Fibroblast of lung (primary cell): ENCODE results near the gene SELENBP1. TPM values are rescaled to one million over a fixed set of nuclear protein-coding genes. Genes with fewer than 3 reads are reported as not detected.

Source experiments
- DNase-seq, 2 donors: peaks; one replicate each; pipeline versions ENCODE4 v3.0.0 to v3.0.0-alpha.2; 2010; ENCODE audit warnings: low read depth in 2 of 2
- H2AFZ ChIP-seq: 2 replicates; pipeline ENCODE4 v1.5.1; 2012; ENCODE audit warnings: low read length, control low read depth, inconsistent platforms
- H3K27ac ChIP-seq: 2 replicates; pipeline ENCODE4 v1.5.1; 2011; ENCODE audit warnings: low read length, control low read depth; ENCODE audit not compliant: insufficient read depth
- H3K27me3 ChIP-seq: 2 replicates; pipeline ENCODE4 v1.5.1; 2011; ENCODE audit warnings: mild to moderate bottlenecking, low read length; ENCODE audit not compliant: control insufficient read depth, insufficient read depth
- H3K36me3 ChIP-seq: 2 replicates; pipeline ENCODE4 v1.5.1; 2011; ENCODE audit warnings: low read length; ENCODE audit not compliant: control insufficient read depth, insufficient read depth
- H3K4me1 ChIP-seq: 2 replicates; pipeline ENCODE4 v1.5.1; 2011; ENCODE audit warnings: low read length; ENCODE audit not compliant: control insufficient read depth, insufficient read depth; ENCODE audit errors: extremely low read depth
- H3K4me2 ChIP-seq: 2 replicates; pipeline ENCODE4 v1.5.1; 2011; ENCODE audit warnings: low read length, control low read depth; ENCODE audit not compliant: insufficient read depth; ENCODE audit errors: extremely low read depth
- H3K4me3 ChIP-seq, 4 experiments: fragments of 200-600 bp in 1 of 4; sonication (generic) in 1 of 4; replicated peaks in 1 of 4; 2 replicates each; pipeline ENCODE4 v1.5.1; 2011 to 2016; ENCODE audit warnings: low read length in 4 of 4, low read depth in 3 of 4, mild to moderate bottlenecking in 3 of 4, control low read depth in 2 of 4, inconsistent platforms in 1 of 4, mixed read lengths in 1 of 4; ENCODE audit not compliant: insufficient read depth in 1 of 4; ENCODE audit errors: control extremely low read depth in 1 of 4
- H3K79me2 ChIP-seq: 2 replicates; pipeline ENCODE4 v1.5.1; 2012; ENCODE audit warnings: mild to moderate bottlenecking, low read length, inconsistent platforms; ENCODE audit not compliant: control insufficient read depth, insufficient read depth
- H3K9ac ChIP-seq: 2 replicates; pipeline ENCODE4 v1.5.1; 2011; ENCODE audit warnings: mild to moderate bottlenecking, low read length, control low read depth; ENCODE audit not compliant: insufficient read depth
- H3K9me3 ChIP-seq: 2 replicates; pipeline ENCODE4 v1.5.1; 2012; ENCODE audit warnings: low read depth, low read length; ENCODE audit not compliant: control insufficient read depth, insufficient read depth
- H4K20me1 ChIP-seq: 2 replicates; pipeline ENCODE4 v1.5.1; 2011; ENCODE audit warnings: low read length; ENCODE audit not compliant: control insufficient read depth, insufficient read depth; ENCODE audit errors: extremely low read depth
- EZH2 ChIP-seq: IDR thresholded peaks from 2 replicates; pipeline ENCODE4 v1.5.1; 2012; ENCODE audit warnings: low read length, control low read depth, mild to moderate bottlenecking; ENCODE audit errors: missing control alignments
- polyA plus RNA-seq, 2 donors: library from polyadenylated mRNA; depleted of rRNA in 1 of 2; stranded (reverse) in 1 of 2; unstranded in 1 of 2; fragments of >200 nt; gene quantifications; 2 replicates each; pipeline ENCODE4 v1.2.1, GENCODE V29; 2011 to 2012; ENCODE audit warnings: missing spikeins in 1 of 2
- total RNA-seq: library from RNA; depleted of rRNA; stranded (reverse); fragments of >200 nt; gene quantifications from 2 replicates; pipeline ENCODE4 v1.2.1, GENCODE V29; 2014
- TF ChIP-seq, protein P1 (sequence below), 2 donors: IDR thresholded peaks in 1 of 2; conservative IDR thresholded peaks in 1 of 2; 1 replicate in 1 of 2; 2 replicates in 1 of 2; pipeline ENCODE4 v1.5.1; 2011 to 2012; ENCODE audit warnings: low read length in 2 of 2, control low read depth in 1 of 2, inconsistent platforms in 1 of 2, low read depth in 1 of 2, mild to moderate bottlenecking in 1 of 2

The SELENBP1 gene
- total and polyA plus RNA-seq, 2 donors (not counting 1 experiment from before 2014, with no cell fraction given), result 65.9 to 85.4 TPM

DNA sequence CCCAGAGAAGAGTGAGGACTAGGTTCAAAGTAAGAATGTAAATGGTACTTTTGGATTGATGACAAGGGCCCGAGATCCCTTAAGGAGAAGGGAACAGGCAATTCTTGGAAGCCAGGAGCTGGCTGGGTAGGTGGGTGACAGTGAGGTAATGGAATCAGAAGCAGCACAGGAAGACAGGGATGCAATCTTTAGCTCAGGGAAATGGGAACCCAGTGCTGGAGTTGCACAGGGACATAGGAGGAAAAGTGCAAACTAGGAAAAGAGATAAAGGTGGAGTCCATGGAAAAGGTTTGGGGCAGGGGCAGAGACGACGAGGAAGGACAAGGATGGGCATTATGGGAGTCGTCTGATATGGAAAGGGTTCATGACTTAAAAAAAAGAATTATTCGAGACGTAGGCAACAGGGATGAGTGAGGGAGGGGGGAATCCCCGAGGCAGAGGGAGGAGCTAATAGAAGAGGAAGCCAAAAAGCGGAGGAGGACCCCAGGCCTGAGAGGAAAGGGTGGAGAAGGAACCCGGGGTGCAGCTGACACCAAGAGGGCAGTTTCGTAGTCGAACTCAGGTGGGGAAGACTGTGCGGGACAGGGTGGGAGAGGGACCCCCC lies 45.8 kb downstream of the SELENBP1 start:
- peaks cover 41% of the 10 kb centered on the region for H3K79me2 ChIP-seq

GRCh38 chr1:151325646-151326429 lies 46.7 kb downstream of the SELENBP1 start:
- Histone ChIP-seq H2AFZ (no peak overlapping the region), H3K9ac (peak overlapping the region; percentile 5), H3K4me1 (peaks cover 5% of the 10 kb centered on the region), H3K4me3 (peak overlapping the region; percentile 92 to 93 (median 93)), H3K27ac (peak overlapping the region; percentile 93), H3K27me3 (no peaks in the 10 kb centered on the region), H4K20me1 (no peaks in the 10 kb centered on the region), H3K4me2 (peak overlapping the region; percentile 97), H3K79me2 (peaks cover 44% of the 10 kb centered on the region), H3K9me3 (no peaks in the 10 kb centered on the region), H3K36me3 (peaks cover 6% of the 10 kb centered on the region)
- no peak for TF ChIP-seq EZH2
- TF ChIP-seq, protein P1, sequence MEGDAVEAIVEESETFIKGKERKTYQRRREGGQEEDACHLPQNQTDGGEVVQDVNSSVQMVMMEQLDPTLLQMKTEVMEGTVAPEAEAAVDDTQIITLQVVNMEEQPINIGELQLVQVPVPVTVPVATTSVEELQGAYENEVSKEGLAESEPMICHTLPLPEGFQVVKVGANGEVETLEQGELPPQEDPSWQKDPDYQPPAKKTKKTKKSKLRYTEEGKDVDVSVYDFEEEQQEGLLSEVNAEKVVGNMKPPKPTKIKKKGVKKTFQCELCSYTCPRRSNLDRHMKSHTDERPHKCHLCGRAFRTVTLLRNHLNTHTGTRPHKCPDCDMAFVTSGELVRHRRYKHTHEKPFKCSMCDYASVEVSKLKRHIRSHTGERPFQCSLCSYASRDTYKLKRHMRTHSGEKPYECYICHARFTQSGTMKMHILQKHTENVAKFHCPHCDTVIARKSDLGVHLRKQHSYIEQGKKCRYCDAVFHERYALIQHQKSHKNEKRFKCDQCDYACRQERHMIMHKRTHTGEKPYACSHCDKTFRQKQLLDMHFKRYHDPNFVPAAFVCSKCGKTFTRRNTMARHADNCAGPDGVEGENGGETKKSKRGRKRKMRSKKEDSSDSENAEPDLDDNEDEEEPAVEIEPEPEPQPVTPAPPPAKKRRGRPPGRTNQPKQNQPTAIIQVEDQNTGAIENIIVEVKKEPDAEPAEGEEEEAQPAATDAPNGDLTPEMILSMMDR (conservative IDR thresholded peaks at IDR 0.05 in 1 of 2, IDR thresholded peaks at IDR 0.05 in 1 of 2; ENCODE audit: low read depth in 1 of 2, low read length in 2 of 2), result no peak
- DNase-seq, result peak in 1 of 2 donors; percentile 42

More for the DNA sequence above, 45.8 kb downstream of the SELENBP1 start:
- Histone ChIP-seq H3K9me3 (no peaks in the 10 kb centered on the region), H4K20me1 (no peaks in the 10 kb centered on the region), H2AFZ (no peak overlapping the region), H3K27ac (peak overlapping the region; percentile 93), H3K36me3 (peaks cover 6% of the 10 kb centered on the region), H3K4me3 (peak overlapping the region; percentile 92 to 93 (median 93)), H3K27me3 (no peaks in the 10 kb centered on the region), H3K9ac (peak overlapping the region; percentile 87), H3K4me2 (peak overlapping the region; percentile 97), H3K4me1 (peaks cover 5% of the 10 kb centered on the region)
- DNase-seq, result peak; percentile 42 to 56
- TF ChIP-seq, protein P1 (conservative IDR thresholded peaks at IDR 0.05 in 1 of 2, IDR thresholded peaks at IDR 0.05 in 1 of 2; ENCODE audit: low read depth in 1 of 2, low read length in 2 of 2), result no peak
- TF ChIP-seq EZH2, result no peak

- Histone ChIP-seq H3K4me3 (peak overlapping the region in 2 of 4 experiments; percentile 92 to 93), H3K36me3 (peaks cover 8% of the 10 kb centered on the region), H3K4me2 (peak overlapping the region; percentile 97), H3K9me3 (no peaks in the 10 kb centered on the region), H3K79me2 (peaks cover 48% of the 10 kb centered on the region), H3K4me1 (peaks cover 5% of the 10 kb centered on the region), H3K27ac (peak overlapping the region; percentile 93), H2AFZ (no peak overlapping the region), H4K20me1 (no peaks in the 10 kb centered on the region), H3K27me3 (no peaks in the 10 kb centered on the region), H3K9ac (no peak overlapping the region)
- peak in 1 of 2 donors; percentile 50 for DNase-seq
- TF ChIP-seq, protein P1 (conservative IDR thresholded peaks at IDR 0.05 in 1 of 2, IDR thresholded peaks at IDR 0.05 in 1 of 2; ENCODE audit: low read depth in 1 of 2, low read length in 2 of 2), result no peak
Observed at GRCh38 chr1:151325231-151325630, 47.3 kb downstream of the SELENBP1 start.
